ENCODE data around the gene ICE2. TPM values are rescaled to one million over a fixed set of nuclear protein-coding genes. Genes with fewer than 3 reads are reported as not detected.

Gene ICE2
- total RNA-seq, 1 donor from 2014 or later, result 39.5 TPM

- H3K27ac ChIP-seq, result no peak overlapping the region
- TF ChIP-seq, protein P1, sequence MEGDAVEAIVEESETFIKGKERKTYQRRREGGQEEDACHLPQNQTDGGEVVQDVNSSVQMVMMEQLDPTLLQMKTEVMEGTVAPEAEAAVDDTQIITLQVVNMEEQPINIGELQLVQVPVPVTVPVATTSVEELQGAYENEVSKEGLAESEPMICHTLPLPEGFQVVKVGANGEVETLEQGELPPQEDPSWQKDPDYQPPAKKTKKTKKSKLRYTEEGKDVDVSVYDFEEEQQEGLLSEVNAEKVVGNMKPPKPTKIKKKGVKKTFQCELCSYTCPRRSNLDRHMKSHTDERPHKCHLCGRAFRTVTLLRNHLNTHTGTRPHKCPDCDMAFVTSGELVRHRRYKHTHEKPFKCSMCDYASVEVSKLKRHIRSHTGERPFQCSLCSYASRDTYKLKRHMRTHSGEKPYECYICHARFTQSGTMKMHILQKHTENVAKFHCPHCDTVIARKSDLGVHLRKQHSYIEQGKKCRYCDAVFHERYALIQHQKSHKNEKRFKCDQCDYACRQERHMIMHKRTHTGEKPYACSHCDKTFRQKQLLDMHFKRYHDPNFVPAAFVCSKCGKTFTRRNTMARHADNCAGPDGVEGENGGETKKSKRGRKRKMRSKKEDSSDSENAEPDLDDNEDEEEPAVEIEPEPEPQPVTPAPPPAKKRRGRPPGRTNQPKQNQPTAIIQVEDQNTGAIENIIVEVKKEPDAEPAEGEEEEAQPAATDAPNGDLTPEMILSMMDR (IDR thresholded peaks at IDR 0.05), result no peak
- DNase-seq (no peak), ATAC-seq (no peak)
- no peak overlapping the region for H3K4me3 ChIP-seq
- peaks cover 16% of the 10 kb centered on the region for H3K4me1 ChIP-seq
- no peaks in the 10 kb centered on the region for H3K27me3 ChIP-seq (ENCODE audit: low read depth)
- H3K9me3 ChIP-seq, result no peaks in the 10 kb centered on the region
- intact Hi-C loops (cut with DNase I), result no loop called here
- H3K36me3 ChIP-seq, result no peaks in the 10 kb centered on the region
Observed at GRCh38 chr15:60525341-60526039, 46.5 kb upstream of the ICE2 start.

DNA sequence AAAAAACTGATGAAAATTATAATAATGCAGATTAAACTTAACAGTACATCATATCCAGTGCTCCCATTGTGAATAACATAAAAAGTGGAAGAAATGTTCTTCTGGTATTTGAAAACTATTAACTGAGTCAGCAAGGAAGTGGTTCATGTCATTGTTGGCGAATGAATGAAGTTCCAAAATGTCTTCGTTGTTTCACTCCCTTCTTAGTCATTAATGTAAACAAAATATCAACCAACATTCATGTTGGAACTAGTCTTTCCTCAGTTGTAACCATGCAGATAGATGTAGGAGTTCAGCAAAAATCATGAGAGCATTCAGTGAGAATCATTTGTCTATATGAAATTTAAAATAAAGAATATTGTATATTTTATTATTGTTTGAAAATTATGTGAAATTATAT is 44.1 kb upstream of the ICE2 start:
- Histone ChIP-seq H3K4me3 (no peak overlapping the region), H3K9me3 (no peaks in the 10 kb centered on the region), H3K27me3 (ENCODE audit: low read depth) (no peaks in the 10 kb centered on the region), H3K4me1 (peaks cover 21% of the 10 kb centered on the region), H3K27ac (no peak overlapping the region), H3K36me3 (peaks cover 4% of the 10 kb centered on the region)
- ATAC-seq (no peak), DNase-seq (no peak)
- TF ChIP-seq, protein P1 (IDR thresholded peaks at IDR 0.05), result no peak
- intact Hi-C loops (cut with DNase I), result no loop called here

DNA sequence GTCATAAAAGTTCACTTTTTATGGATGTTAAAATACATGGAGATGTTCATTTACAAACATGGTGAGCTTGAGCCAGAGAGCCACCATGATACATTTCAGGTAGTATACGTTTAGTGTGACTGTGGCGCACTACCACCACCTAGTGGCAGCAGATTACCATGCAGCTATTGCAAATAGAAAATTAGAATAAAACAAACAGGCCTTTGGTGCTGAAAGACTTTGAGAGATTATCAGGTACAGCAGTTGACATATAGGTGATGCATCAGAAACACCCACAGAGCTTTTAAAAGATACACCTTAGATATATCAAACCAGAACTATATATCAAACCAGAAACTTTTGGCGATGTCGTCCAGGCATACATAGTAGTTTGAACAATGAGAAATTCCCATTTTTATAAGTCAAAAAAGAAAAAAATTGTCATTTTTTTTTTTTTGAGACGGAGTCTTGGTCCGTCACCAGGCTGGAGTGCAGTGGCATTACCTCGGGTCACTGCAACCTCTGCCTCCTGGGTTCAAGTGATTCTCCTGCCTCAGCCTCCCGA is 42.0 kb upstream of the ICE2 start:
- peaks cover 13% of the 10 kb centered on the region for H3K4me1 ChIP-seq
- DNase-seq (peak; percentile 66), ATAC-seq (peak; percentile 84 to 85)
- H3K9me3 ChIP-seq, result no peaks in the 10 kb centered on the region
- intact Hi-C loops (cut with DNase I), result no loop called here
- H3K4me3 ChIP-seq, result no peak overlapping the region
- TF ChIP-seq, protein P1 (IDR thresholded peaks at IDR 0.05), result peak; percentile 89
- H3K36me3 ChIP-seq, result peaks cover 4% of the 10 kb centered on the region
- H3K27me3 ChIP-seq (ENCODE audit: low read depth), result no peaks in the 10 kb centered on the region
- no peak overlapping the region for H3K27ac ChIP-seq

DNA sequence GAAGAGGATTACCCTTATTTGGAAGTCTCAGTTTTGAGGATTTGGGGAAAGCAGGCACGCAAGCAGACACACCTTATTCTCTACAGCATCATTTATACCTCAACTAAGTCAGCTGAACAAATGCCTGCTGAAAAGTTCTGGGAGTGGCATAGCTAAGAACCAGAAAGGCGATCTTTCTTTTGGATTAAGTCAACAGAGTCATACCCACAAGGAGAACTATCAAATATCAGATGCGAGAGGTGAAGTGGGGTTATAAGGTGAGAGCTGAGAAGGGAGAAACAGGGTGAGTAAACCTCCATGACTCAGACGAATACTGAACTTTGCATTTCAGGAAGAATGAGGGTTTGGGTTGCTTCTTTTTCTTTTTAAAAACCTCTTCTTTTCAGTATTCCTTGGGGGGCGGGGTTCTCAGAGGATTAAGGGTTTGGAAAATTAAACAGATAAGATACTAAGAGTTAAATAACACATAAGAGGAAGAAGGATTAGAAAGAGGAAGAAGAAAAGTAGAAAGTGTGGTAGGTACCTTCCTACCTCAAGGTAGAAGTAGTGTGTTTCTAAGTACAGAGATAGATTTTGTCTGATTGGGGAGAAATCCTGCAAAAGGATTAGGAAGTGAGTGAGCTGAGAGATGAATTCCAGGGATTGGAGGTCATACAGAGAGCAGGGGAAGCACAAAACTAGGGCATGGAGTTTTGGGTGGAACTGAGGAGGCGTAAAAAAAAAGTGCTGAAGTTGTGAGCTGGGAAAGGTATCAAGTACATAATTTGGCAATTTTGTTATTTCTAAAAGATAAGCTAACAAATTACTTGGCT is 41.3 kb upstream of the ICE2 start:
- no peaks in the 10 kb centered on the region for H3K9me3 ChIP-seq
- TF ChIP-seq, protein P1 (IDR thresholded peaks at IDR 0.05), result no peak
- intact Hi-C loops (cut with DNase I), result no loop called here
- H3K4me1 ChIP-seq, result peaks cover 12% of the 10 kb centered on the region
- peak; percentile 83 to 87 for ATAC-seq
- no peak overlapping the region for H3K4me3 ChIP-seq
- H3K36me3 ChIP-seq, result peaks cover 4% of the 10 kb centered on the region
- H3K27me3 ChIP-seq (ENCODE audit: low read depth), result no peaks in the 10 kb centered on the region
- no peak for DNase-seq
- H3K27ac ChIP-seq, result no peak overlapping the region

DNA sequence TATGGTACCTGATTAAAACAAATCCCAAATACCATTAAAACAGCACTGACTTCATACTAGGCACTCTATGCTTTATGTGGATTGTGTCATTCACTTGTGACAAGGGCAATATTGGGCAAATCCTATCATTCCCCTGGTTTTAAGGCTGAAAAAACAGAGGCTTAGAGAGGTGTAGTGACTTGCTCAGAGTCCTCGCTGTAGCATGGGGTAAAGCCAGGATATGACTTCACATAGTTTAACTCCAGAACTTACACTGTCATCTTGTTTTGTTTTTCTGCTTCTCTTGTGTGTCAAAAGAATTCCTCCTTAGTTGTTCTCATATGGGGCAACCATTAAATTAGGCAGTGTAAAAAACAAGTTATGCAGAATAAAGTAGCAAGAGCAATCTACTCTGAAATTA is 40.3 kb upstream of the ICE2 start:
- intact Hi-C loops (cut with DNase I), result no loop called here
- H3K27ac ChIP-seq, result no peak overlapping the region
- H3K4me3 ChIP-seq, result no peak overlapping the region
- TF ChIP-seq, protein P1 (IDR thresholded peaks at IDR 0.05), result no peak
- DNase-seq (no peak), ATAC-seq (no peak)
- H3K36me3 ChIP-seq, result peaks cover 9% of the 10 kb centered on the region
- H3K9me3 ChIP-seq, result no peaks in the 10 kb centered on the region
- H3K27me3 ChIP-seq (ENCODE audit: low read depth), result no peaks in the 10 kb centered on the region
- peaks cover 12% of the 10 kb centered on the region for H3K4me1 ChIP-seq
